Thoracic aorta (tissue), 2 donors: ENCODE measurements around the gene PRKN. TPM values are rescaled to one million over a fixed set of nuclear protein-coding genes. Genes with fewer than 3 reads are reported as not detected.

Experiments used
- ATAC-seq: fragments of 150-250 bp; one replicate; pipeline ENCODE4 v1.8.0; 2017; ENCODE audit warnings: low read depth; ENCODE audit not compliant: insufficient number of reproducible peaks, low FRiP score
- DNase-seq: peaks from one replicate; pipeline ENCODE4 v3.0.0-alpha.2; 2020; ENCODE audit warnings: low spot score
- H3K27ac ChIP-seq, 2 donors: fragments of 200-600 bp; sonication (generic); 1 replicate in 1 of 2; 2 replicates in 1 of 2; pipeline ENCODE4 v1.5.1; 2016; ENCODE audit warnings: mild to moderate bottlenecking in 2 of 2, moderate library complexity in 2 of 2
- H3K27me3 ChIP-seq: fragments of 200-600 bp; sonication (generic); replicated peaks from 2 replicates; pipeline ENCODE4 v1.6.0; 2016; ENCODE audit warnings: mild to moderate bottlenecking; ENCODE audit not compliant: insufficient read depth
- H3K36me3 ChIP-seq: fragments of 200-600 bp; sonication (generic); one replicate; pipeline ENCODE4 v1.5.1; 2016
- H3K4me1 ChIP-seq, 2 donors: fragments of 200-600 bp; sonication (generic); 1 replicate in 1 of 2; 2 replicates in 1 of 2; pipeline versions ENCODE4 v1.5.1 to v1.6.0; 2016; ENCODE audit warnings: low read depth in 2 of 2, mild to moderate bottlenecking in 1 of 2; ENCODE audit not compliant: control insufficient read depth in 1 of 2
- H3K4me3 ChIP-seq: fragments of 200-600 bp; sonication (generic); 2 replicates; pipeline ENCODE4 v1.5.1; 2016; ENCODE audit warnings: mild to moderate bottlenecking
- H3K9me3 ChIP-seq: fragments of 200-600 bp; sonication (generic); 2 replicates; pipeline ENCODE4 v1.5.1; 2016
- CTCF ChIP-seq: fragments of 200-600 bp; sonication (generic); IDR thresholded peaks from one replicate; pipeline ENCODE4 v1.5.1; 2019; ENCODE audit warnings: antibody characterized with exemption
- total RNA-seq, 2 donors: library from RNA; depleted of rRNA; stranded (reverse); fragments of >200 nt; gene quantifications; one replicate each; pipeline versions ENCODE4 v1.1.0 to v1.2.3, GENCODE V29; 2016

PRKN gene
- total RNA-seq, 2 donors from 2014 or later = 10.4 to 23.8 TPM

- Histone ChIP-seq H3K27ac (no peak overlapping the region), H3K9me3 (no peaks in the 10 kb centered on the region), H3K27me3 (no peaks in the 10 kb centered on the region), H3K4me3 (no peak overlapping the region), H3K36me3 (no peaks in the 10 kb centered on the region), H3K4me1 (no peaks in the 10 kb centered on the region)
- DNase-seq (no peak), ATAC-seq (no peak)
- TF ChIP-seq CTCF = no peak
These were observed 576.4 kb downstream of the PRKN start for GRCh38 chr6:162151021-162151665.

- TF ChIP-seq CTCF = no peak
- no peaks in the 10 kb centered on the region for H3K36me3 ChIP-seq
- no peaks in the 10 kb centered on the region for H3K27me3 ChIP-seq
- DNase-seq (no peak), ATAC-seq (no peak)
- no peaks in the 10 kb centered on the region for H3K4me1 ChIP-seq
- no peak overlapping the region for H3K4me3 ChIP-seq
- no peaks in the 10 kb centered on the region for H3K9me3 ChIP-seq
- H3K27ac ChIP-seq = no peak overlapping the region
These were observed 577.3 kb downstream of the PRKN start for GRCh38 chr6:162150295-162150694.

- no peaks in the 10 kb centered on the region for H3K9me3 ChIP-seq
- H3K4me3 ChIP-seq = no peak overlapping the region
- no peaks in the 10 kb centered on the region for H3K27me3 ChIP-seq
- no peak overlapping the region for H3K27ac ChIP-seq
- no peaks in the 10 kb centered on the region for H3K36me3 ChIP-seq
- no peak for ATAC-seq
- TF ChIP-seq CTCF = no peak
- no peak for DNase-seq
- H3K4me1 ChIP-seq = no peaks in the 10 kb centered on the region
These were observed 577.8 kb downstream of the PRKN start for GRCh38 chr6:162149786-162150185.

GRCh38 chr6:162147805-162148204 is 579.8 kb downstream of the PRKN start:
- ATAC-seq = no peak
- TF ChIP-seq CTCF = no peak
- no peaks in the 10 kb centered on the region for H3K27me3 ChIP-seq

GRCh38 chr6:162147281-162147680 is 580.3 kb downstream of the PRKN start:
- no peak for TF ChIP-seq CTCF
- no peak overlapping the region for H3K4me3 ChIP-seq
- H3K27ac ChIP-seq = no peak overlapping the region
- no peaks in the 10 kb centered on the region for H3K27me3 ChIP-seq
- H3K4me1 ChIP-seq = no peaks in the 10 kb centered on the region
- ATAC-seq (no peak), DNase-seq (no peak)
- no peaks in the 10 kb centered on the region for H3K9me3 ChIP-seq
- H3K36me3 ChIP-seq = no peaks in the 10 kb centered on the region

More at GRCh38 chr6:162147805-162148204, 579.8 kb downstream of the PRKN start:
- H3K36me3 ChIP-seq = no peaks in the 10 kb centered on the region
- H3K4me3 ChIP-seq = no peak overlapping the region
- no peak overlapping the region for H3K27ac ChIP-seq
- H3K9me3 ChIP-seq = no peaks in the 10 kb centered on the region
- DNase-seq = no peak
- H3K4me1 ChIP-seq = no peaks in the 10 kb centered on the region
